ENCODE results near the gene UBE2L5. TPM values are rescaled to one million over a fixed set of nuclear protein-coding genes. Genes with fewer than 3 reads are reported as not detected.

The UBE2L5 gene
- total RNA-seq: under 0.01 TPM in 1 of 2 replicates, not detected in the other

GRCh38 chr13:30422054-30422839 lies at the start of gene UBE2L5:
Gene UBE2L5 (plus strand): TSS chr13:30422493. CDS start chr13:30427991, 5,498 bp downstream.

GRCh38 chr13:30465593-30466357 lies 43.5 kb downstream of the UBE2L5 start, which contains the start of gene HMGB1:
Gene HMGB1 (minus strand): TSS chr13:30465936. CDS start chr13:30463680, 2,256 bp downstream.

Other genes starting within 250 kb of the UBE2L5 start
- gene KATNAL1, start 114.9 kb upstream of the UBE2L5 start, total RNA-seq: 39.5 and 42.0 TPM in 2 replicates
- gene HMGB1, start 43.4 kb downstream of the UBE2L5 start, total RNA-seq: 55.8 and 285 TPM in 2 replicates
- gene USPL1, start 195.4 kb downstream of the UBE2L5 start, total RNA-seq: 22.8 and 30.4 TPM in 2 replicates